ENCODE data around the gene HSPH1.

The HSPH1 gene

GRCh38 chr13:31201341-31202031 lies 39.8 kb upstream of the HSPH1 start:
- no peak for DNase-seq (ENCODE audit: low read depth, low spot score)
- Histone ChIP-seq H3K9ac (ENCODE audit: insufficient read length, low read depth) (peak overlapping the region; percentile 26), H3K4me3 (ENCODE audit: insufficient read length, low read depth) (no peak overlapping the region)

GRCh38 chr13:31200637-31200971 lies 38.9 kb upstream of the HSPH1 start:
- Histone ChIP-seq H3K36me3 (ENCODE audit: insufficient read depth, insufficient read length, low read length) (no peaks in the 10 kb centered on the region), H3K27me3 (ENCODE audit: insufficient read depth, insufficient read length) (no peaks in the 10 kb centered on the region), H3K9me3 (ENCODE audit: insufficient read depth, low read length) (peaks cover 33% of the 10 kb centered on the region; the same call in 1 of the 2 replicates), H3K4me3 (ENCODE audit: insufficient read length, low read depth) (peak overlapping the region; percentile 61), H3K4me1 (ENCODE audit: insufficient read depth, insufficient read length) (peaks cover 2% of the 10 kb centered on the region), H3K9ac (ENCODE audit: insufficient read length, low read depth) (peak overlapping the region; percentile 70)
- TF ChIP-seq YY1 (IDR thresholded peaks at IDR 0.05; ENCODE audit: insufficient read depth, insufficient read length) (no peak), ZNF274 (IDR thresholded peaks at IDR 0.05; ENCODE audit: low read depth, low read length) (no peak)
- no peak for DNase-seq (ENCODE audit: low read depth, low spot score)

More at GRCh38 chr13:31201341-31202031, 39.8 kb upstream of the HSPH1 start:
- H3K27me3 ChIP-seq (ENCODE audit: insufficient read depth, insufficient read length) = no peaks in the 10 kb centered on the region
- H3K9me3 ChIP-seq (ENCODE audit: insufficient read depth, low read length) = peaks cover 33% of the 10 kb centered on the region; the same call in 1 of the 2 replicates
- no peaks in the 10 kb centered on the region for H3K36me3 ChIP-seq (ENCODE audit: insufficient read depth, insufficient read length, low read length)
- TF ChIP-seq YY1 (IDR thresholded peaks at IDR 0.05; ENCODE audit: insufficient read depth, insufficient read length) (no peak), ZNF274 (IDR thresholded peaks at IDR 0.05; ENCODE audit: low read depth, low read length) (no peak), SUZ12 (IDR thresholded peaks at IDR 0.05; ENCODE audit: extremely low read depth, insufficient read depth, insufficient read length) (no peak)
- peaks cover 2% of the 10 kb centered on the region for H3K4me1 ChIP-seq (ENCODE audit: insufficient read depth, insufficient read length)

DNA sequence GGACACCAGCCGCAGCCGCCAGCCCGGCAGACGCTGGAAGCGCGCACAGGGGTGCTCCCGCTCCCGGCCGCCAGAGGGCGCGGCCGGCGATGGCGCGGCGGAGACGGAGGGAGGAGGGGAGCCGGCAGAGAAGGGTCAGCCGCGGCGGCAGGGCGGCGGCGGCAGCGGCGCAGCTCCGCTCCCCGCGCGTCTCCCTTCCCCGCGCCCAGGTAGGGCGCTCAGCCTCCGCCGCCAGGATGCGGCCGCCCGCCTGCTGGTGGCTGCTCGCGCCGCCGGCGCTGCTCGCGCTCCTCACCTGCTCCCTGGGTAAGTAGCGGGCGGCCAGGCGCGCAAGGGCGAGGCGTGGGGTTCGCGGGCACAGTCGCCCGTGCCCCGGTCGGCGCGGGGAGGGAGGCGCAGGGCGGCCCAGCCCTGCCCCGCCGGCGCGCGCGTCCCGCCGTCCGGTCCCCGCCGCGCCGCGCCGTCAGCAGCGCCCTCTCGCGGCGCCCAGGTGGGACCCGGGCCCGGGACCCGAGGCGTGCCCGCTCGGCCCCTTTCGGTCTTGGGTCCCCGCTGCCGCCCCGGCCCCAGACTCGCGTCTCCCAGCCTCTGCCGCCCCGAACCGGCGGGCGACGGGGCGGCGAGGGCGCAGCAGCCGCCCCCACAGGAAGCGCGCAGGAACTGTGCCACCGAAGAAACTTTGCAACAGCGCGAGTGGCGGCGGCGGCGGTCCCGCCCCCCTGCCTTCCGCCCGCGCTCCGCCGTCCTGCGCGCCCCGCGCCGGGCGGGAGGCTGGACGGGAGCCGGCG lies 38.3 kb upstream of the HSPH1 start, which contains the start of gene B3GLCT:
B3GLCT (plus strand) TSS at position 127 of the 788 bp plus-strand sequence; CDS start at position 237, 110 bp downstream.
- Histone ChIP-seq H3K36me3 (ENCODE audit: insufficient read depth, insufficient read length, low read length) (no peaks in the 10 kb centered on the region), H3K9me3 (ENCODE audit: insufficient read depth, low read length) (peaks cover 37% of the 10 kb centered on the region; the same call in 1 of the 2 replicates), H3K4me3 (ENCODE audit: insufficient read length, low read depth) (peak within 1 kb of the TSS; percentile 61), H3K27me3 (ENCODE audit: insufficient read depth, insufficient read length) (no peaks in the 10 kb centered on the region), H3K4me1 (ENCODE audit: insufficient read depth, insufficient read length) (peaks cover 2% of the 10 kb centered on the region), H3K9ac (ENCODE audit: insufficient read length, low read depth) (peak within 1 kb of the TSS; percentile 82)
- peak; percentile 57 for DNase-seq (ENCODE audit: low read depth, low spot score)
- TF ChIP-seq SUZ12 (IDR thresholded peaks at IDR 0.05; ENCODE audit: extremely low read depth, insufficient read depth, insufficient read length) = no peak
- no peak for TF ChIP-seq YY1 (IDR thresholded peaks at IDR 0.05; ENCODE audit: insufficient read depth, insufficient read length)
- TF ChIP-seq ZNF274 (IDR thresholded peaks at IDR 0.05; ENCODE audit: low read depth, low read length) = no peak

DNA sequence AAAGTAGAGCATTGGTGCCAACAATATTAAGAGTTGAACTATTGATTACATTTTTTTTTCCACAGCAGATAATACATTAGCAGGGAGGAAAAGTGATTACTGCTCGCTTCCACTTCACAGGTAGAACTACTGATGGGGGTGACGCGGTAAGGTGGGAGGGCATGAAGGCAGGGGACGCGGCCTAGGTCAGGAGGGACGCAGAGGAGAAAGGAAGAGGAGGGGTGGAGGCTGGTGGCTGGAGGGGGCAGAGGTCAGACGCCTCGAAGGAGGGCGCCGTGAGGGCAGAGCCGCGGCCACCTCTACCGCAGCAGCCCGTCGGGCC lies 37.8 kb upstream of the HSPH1 start:
- no peak overlapping the region for H3K9ac ChIP-seq (ENCODE audit: insufficient read length, low read depth)

GRCh38 chr13:31198519-31198918 lies 36.8 kb upstream of the HSPH1 start:
- no peaks in the 10 kb centered on the region for H3K27me3 ChIP-seq (ENCODE audit: insufficient read depth, insufficient read length)
- no peaks in the 10 kb centered on the region for H3K4me1 ChIP-seq (ENCODE audit: insufficient read depth, insufficient read length)
- peaks cover 33% of the 10 kb centered on the region; the same call in 1 of the 2 replicates for H3K9me3 ChIP-seq (ENCODE audit: insufficient read depth, low read length)
- H3K9ac ChIP-seq (ENCODE audit: insufficient read length, low read depth) = no peak overlapping the region
- no peaks in the 10 kb centered on the region for H3K36me3 ChIP-seq (ENCODE audit: insufficient read depth, insufficient read length, low read length)
- H3K4me3 ChIP-seq (ENCODE audit: insufficient read length, low read depth) = no peak overlapping the region
- no peak for DNase-seq (ENCODE audit: low read depth, low spot score)
- TF ChIP-seq SUZ12 (IDR thresholded peaks at IDR 0.05; ENCODE audit: extremely low read depth, insufficient read depth, insufficient read length) (no peak), YY1 (IDR thresholded peaks at IDR 0.05; ENCODE audit: insufficient read depth, insufficient read length) (no peak), ZNF274 (IDR thresholded peaks at IDR 0.05; ENCODE audit: low read depth, low read length) (no peak)

More for the DNA sequence above, 37.8 kb upstream of the HSPH1 start:
- peaks cover 2% of the 10 kb centered on the region for H3K4me1 ChIP-seq (ENCODE audit: insufficient read depth, insufficient read length)
- TF ChIP-seq SUZ12 (IDR thresholded peaks at IDR 0.05; ENCODE audit: extremely low read depth, insufficient read depth, insufficient read length) = no peak
- TF ChIP-seq YY1 (IDR thresholded peaks at IDR 0.05; ENCODE audit: insufficient read depth, insufficient read length) = no peak
- no peak for TF ChIP-seq ZNF274 (IDR thresholded peaks at IDR 0.05; ENCODE audit: low read depth, low read length)
- peak overlapping the region; percentile 61 for H3K4me3 ChIP-seq (ENCODE audit: insufficient read length, low read depth)
- no peaks in the 10 kb centered on the region for H3K27me3 ChIP-seq (ENCODE audit: insufficient read depth, insufficient read length)
- DNase-seq (ENCODE audit: low read depth, low spot score) = no peak
- peaks cover 38% of the 10 kb centered on the region; the same call in 1 of the 2 replicates for H3K9me3 ChIP-seq (ENCODE audit: insufficient read depth, low read length)
- no peaks in the 10 kb centered on the region for H3K36me3 ChIP-seq (ENCODE audit: insufficient read depth, insufficient read length, low read length)

- TF ChIP-seq ZNF274 (IDR thresholded peaks at IDR 0.05; ENCODE audit: low read depth, low read length) (no peak), SUZ12 (IDR thresholded peaks at IDR 0.05; ENCODE audit: extremely low read depth, insufficient read depth, insufficient read length) (no peak), YY1 (IDR thresholded peaks at IDR 0.05; ENCODE audit: insufficient read depth, insufficient read length) (no peak)
- H3K4me3 ChIP-seq (ENCODE audit: insufficient read length, low read depth) = no peak overlapping the region
- no peak overlapping the region for H3K9ac ChIP-seq (ENCODE audit: insufficient read length, low read depth)
- no peaks in the 10 kb centered on the region for H3K36me3 ChIP-seq (ENCODE audit: insufficient read depth, insufficient read length, low read length)
- DNase-seq (ENCODE audit: low read depth, low spot score) = no peak
- peaks cover 24% of the 10 kb centered on the region; the same call in 1 of the 2 replicates for H3K9me3 ChIP-seq (ENCODE audit: insufficient read depth, low read length)
- no peaks in the 10 kb centered on the region for H3K27me3 ChIP-seq (ENCODE audit: insufficient read depth, insufficient read length)
- no peaks in the 10 kb centered on the region for H3K4me1 ChIP-seq (ENCODE audit: insufficient read depth, insufficient read length)
These were observed 35.3 kb upstream of the HSPH1 start for GRCh38 chr13:31196992-31197391.

DNA sequence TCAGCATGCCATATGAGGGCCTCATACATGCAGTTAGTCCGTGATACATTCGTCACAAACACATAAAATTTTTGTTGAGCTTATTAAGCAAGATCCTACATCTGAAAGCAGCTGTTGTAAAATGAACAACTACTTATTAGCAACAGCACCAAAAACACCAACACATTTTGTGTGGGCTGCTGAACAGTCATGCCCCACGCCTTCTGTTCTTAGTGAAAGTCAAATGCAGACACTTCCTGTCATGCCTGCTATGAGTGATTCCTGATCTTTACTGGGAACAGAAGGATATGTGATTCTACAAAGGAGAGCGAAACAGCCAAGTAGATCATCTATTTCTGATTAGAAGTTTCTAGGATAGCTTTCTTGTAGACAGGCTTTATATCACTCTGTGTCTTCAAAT lies 33.9 kb upstream of the HSPH1 start:
- Histone ChIP-seq H3K4me3 (ENCODE audit: insufficient read length, low read depth) (no peak overlapping the region), H3K9me3 (ENCODE audit: insufficient read depth, low read length) (peaks cover 21% of the 10 kb centered on the region; the same call in 1 of the 2 replicates), H3K36me3 (ENCODE audit: insufficient read depth, insufficient read length, low read length) (no peaks in the 10 kb centered on the region), H3K27me3 (ENCODE audit: insufficient read depth, insufficient read length) (no peaks in the 10 kb centered on the region), H3K9ac (ENCODE audit: insufficient read length, low read depth) (no peak overlapping the region), H3K4me1 (ENCODE audit: insufficient read depth, insufficient read length) (no peaks in the 10 kb centered on the region)
- DNase-seq (ENCODE audit: low read depth, low spot score) = no peak
- TF ChIP-seq SUZ12 (IDR thresholded peaks at IDR 0.05; ENCODE audit: extremely low read depth, insufficient read depth, insufficient read length) (no peak), YY1 (IDR thresholded peaks at IDR 0.05; ENCODE audit: insufficient read depth, insufficient read length) (no peak), ZNF274 (IDR thresholded peaks at IDR 0.05; ENCODE audit: low read depth, low read length) (no peak)

Data from NT2/D1 (cell line).